ENCODE measurements around the gene GNPTG.

GRCh38 chr16:1401758-1402154, 50.0 kb downstream of the GNPTG start:
- TF ChIP-seq CTCF (IDR thresholded peaks at IDR 0.05) (no peak), POLR2AphosphoS5 (IDR thresholded peaks at IDR 0.05) (no peak)
